AG09309 (cell line): Measurements from ENCODE around the gene TMEM258.

Source experiments
- DNase-seq: peaks from one replicate; pipeline ENCODE4 v3.0.0-alpha.2; 2010; ENCODE audit warnings: low read depth
- H3K4me3 ChIP-seq: 2 replicates; pipeline ENCODE4 v1.5.1; 2011; ENCODE audit warnings: mild to moderate bottlenecking, low read depth, low read length, moderate library complexity; ENCODE audit not compliant: control insufficient read depth
- CTCF ChIP-seq: IDR thresholded peaks from 2 replicates; pipeline ENCODE4 v1.5.1; 2011; ENCODE audit warnings: mild to moderate bottlenecking, low read depth, low read length, inconsistent platforms; ENCODE audit not compliant: insufficient read depth, control insufficient read depth; ENCODE audit errors: missing control alignments

TMEM258 gene

GRCh38 chr11:61766353-61766841, 26.0 kb downstream of the TMEM258 start:
- no peak for DNase-seq
- TF ChIP-seq CTCF = no peak
- H3K4me3 ChIP-seq = no peak overlapping the region

GRCh38 chr11:61765550-61766253, 26.7 kb downstream of the TMEM258 start:
- H3K4me3 ChIP-seq = no peak overlapping the region
- TF ChIP-seq CTCF = no peak
- no peak for DNase-seq

GRCh38 chr11:61764606-61765260, 27.7 kb downstream of the TMEM258 start:
- DNase-seq = no peak
- no peak overlapping the region for H3K4me3 ChIP-seq
- no peak for TF ChIP-seq CTCF

GRCh38 chr11:61763930-61764605, 28.3 kb downstream of the TMEM258 start:
- no peak overlapping the region for H3K4me3 ChIP-seq
- no peak for TF ChIP-seq CTCF

GRCh38 chr11:61762798-61763197, 29.6 kb downstream of the TMEM258 start:
- no peak overlapping the region for H3K4me3 ChIP-seq
- DNase-seq = no peak
- TF ChIP-seq CTCF = no peak

More at GRCh38 chr11:61763930-61764605, 28.3 kb downstream of the TMEM258 start:
- DNase-seq = no peak

GRCh38 chr11:61762223-61762615, 30.2 kb downstream of the TMEM258 start:
- no peak overlapping the region for H3K4me3 ChIP-seq
- DNase-seq = no peak
- TF ChIP-seq CTCF = no peak
